IMR-90 (cell line): ENCODE results near the gene PRSS23.

Experiments
- CHD1 ChIP-seq: IDR thresholded peaks from 2 replicates; pipeline ENCODE4 v1.6.1; 2012; ENCODE audit warnings: low read depth, low read length, improper control_type of control experiment
- CTCF ChIP-seq: conservative IDR thresholded peaks from 2 replicates; pipeline ENCODE4 v1.5.1; 2012; ENCODE audit warnings: mild to moderate bottlenecking, low read depth, low read length, improper control_type of control experiment
- MAFK ChIP-seq: IDR thresholded peaks from 2 replicates; pipeline ENCODE4 v1.6.1; 2012; ENCODE audit warnings: low read depth, low read length, improper control_type of control experiment
- MAZ ChIP-seq: IDR thresholded peaks from 2 replicates; pipeline ENCODE4 v1.6.1; 2012; ENCODE audit warnings: low read depth, mild to moderate bottlenecking, low read length, improper control_type of control experiment, moderate library complexity, borderline replicate concordance
- NFE2L2 ChIP-seq: fragments of 150-350 bp; IDR thresholded peaks from 2 replicates; pipeline ENCODE4 v1.6.1; 2016; ENCODE audit warnings: low read depth, mild to moderate bottlenecking, low read length
- POLR2A ChIP-seq: IDR thresholded peaks from 2 replicates; pipeline ENCODE4 v1.6.1; 2012; ENCODE audit warnings: mild to moderate bottlenecking, low read depth, low read length
- RAD21 ChIP-seq: IDR thresholded peaks from 2 replicates; pipeline ENCODE4 v1.6.1; 2012; ENCODE audit warnings: low read length, improper control_type of control experiment
- SMC3 ChIP-seq: fragments of 150-350 bp; IDR thresholded peaks from 2 replicates; pipeline ENCODE4 v1.6.1; 2016; ENCODE audit warnings: low read depth, mild to moderate bottlenecking, antibody characterized with exemption, low read length, moderate library complexity

DNA sequence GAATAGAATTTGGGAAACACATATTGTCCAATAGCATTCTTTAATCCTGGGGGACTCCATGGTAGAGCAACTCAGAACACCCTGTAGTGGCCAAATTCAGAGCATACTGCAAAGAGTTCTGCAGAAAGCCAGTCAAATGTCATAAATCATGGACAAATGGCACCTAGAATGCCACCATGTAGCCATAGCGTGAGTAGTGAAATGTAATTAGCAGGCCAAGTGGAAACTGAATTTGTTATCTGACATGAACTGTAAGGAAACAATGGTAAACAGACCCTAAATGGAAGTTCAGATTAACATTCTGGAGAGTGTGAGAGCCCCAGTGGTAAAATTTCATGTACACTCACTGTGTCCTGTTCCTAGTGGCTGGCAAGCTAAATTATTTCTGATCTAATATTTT, 7.0 kb upstream of the PRSS23 start:
- no peak for TF ChIP-seq CTCF
- TF ChIP-seq MAFK: no peak
- no peak for TF ChIP-seq POLR2A
- no peak for TF ChIP-seq SMC3
- no peak for TF ChIP-seq MAZ
- TF ChIP-seq NFE2L2: no peak
- TF ChIP-seq CHD1: no peak
- no peak for TF ChIP-seq RAD21
